ENCODE results near the gene KIF26A. TPM values are rescaled to one million over a fixed set of nuclear protein-coding genes. Genes with fewer than 3 reads are reported as not detected.

The KIF26A gene
- total and polyA plus RNA-seq, 2 of the 13 experiments (the other 11 are each of a cell fraction or from before 2014, with no cell fraction given): not detected

DNA sequence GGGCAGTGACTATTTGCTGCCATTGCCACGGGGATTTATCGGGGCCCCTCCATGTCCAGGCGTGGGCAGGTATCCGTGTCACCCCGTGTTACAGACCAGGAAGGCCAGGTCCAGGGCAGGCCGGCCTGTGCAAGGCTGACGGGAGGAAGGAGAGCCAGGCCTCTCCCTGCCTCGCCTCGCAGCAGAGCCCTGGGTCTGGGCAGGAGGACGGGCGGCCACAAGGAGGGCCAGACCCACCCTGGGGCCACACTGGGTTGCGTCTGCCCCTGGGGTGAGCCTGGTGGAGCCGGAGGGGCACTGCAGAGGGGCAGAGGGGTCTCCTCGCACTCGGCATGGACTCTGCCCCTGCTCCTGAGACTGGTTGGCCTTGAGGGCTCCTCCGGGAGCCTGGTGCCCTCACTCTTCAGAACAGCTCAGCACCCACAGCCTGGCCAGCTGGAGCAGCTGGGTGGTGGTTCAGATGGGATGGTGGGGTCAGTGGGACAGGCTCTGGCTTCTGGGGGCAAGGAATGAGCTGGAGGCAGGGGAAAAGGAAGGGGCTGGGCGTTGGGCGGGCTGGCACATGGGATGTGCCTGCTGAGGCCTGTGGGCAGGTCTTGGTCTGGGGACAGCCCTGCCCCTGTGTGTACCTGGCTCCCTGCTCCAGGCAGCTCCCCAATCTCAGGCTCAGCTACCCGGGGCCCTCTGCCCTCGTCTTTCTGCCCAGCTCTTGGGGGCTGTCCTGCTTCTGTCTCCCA is 53.9 kb downstream of the KIF26A start (continued):
- TF ChIP-seq NFYC (CRISPR knock-in tag; IDR thresholded peaks at IDR 0.05) (no peak), SMAD9 (CRISPR knock-in tag; IDR thresholded peaks at IDR 0.05) (no peak)

DNA sequence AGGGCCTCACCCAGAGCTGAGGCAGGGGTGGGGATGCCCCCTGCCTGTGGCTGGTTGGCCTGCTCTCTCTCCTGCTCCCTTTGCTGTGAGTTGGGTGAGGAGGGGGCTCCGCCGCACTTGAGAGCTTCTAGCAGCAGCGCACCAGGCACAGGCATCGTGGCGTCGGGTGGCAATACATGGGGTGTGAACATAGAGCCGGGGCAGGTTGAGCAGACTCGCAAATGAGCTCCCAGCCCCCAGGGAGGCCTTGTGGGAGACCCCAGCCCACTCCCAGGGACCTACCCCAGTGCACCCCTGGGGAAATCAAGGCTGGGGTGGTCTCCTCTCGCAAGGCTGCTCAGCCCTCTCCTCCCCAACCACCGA is 54.5 kb downstream of the KIF26A start:
- no peaks in the 10 kb centered on the region for H3K36me3 ChIP-seq (replicated peaks in 1 of 2; ENCODE audit: control insufficient read depth in 1 of 2, insufficient read depth in 2 of 2, low read length in 2 of 2)
- TF ChIP-seq, protein P1, sequence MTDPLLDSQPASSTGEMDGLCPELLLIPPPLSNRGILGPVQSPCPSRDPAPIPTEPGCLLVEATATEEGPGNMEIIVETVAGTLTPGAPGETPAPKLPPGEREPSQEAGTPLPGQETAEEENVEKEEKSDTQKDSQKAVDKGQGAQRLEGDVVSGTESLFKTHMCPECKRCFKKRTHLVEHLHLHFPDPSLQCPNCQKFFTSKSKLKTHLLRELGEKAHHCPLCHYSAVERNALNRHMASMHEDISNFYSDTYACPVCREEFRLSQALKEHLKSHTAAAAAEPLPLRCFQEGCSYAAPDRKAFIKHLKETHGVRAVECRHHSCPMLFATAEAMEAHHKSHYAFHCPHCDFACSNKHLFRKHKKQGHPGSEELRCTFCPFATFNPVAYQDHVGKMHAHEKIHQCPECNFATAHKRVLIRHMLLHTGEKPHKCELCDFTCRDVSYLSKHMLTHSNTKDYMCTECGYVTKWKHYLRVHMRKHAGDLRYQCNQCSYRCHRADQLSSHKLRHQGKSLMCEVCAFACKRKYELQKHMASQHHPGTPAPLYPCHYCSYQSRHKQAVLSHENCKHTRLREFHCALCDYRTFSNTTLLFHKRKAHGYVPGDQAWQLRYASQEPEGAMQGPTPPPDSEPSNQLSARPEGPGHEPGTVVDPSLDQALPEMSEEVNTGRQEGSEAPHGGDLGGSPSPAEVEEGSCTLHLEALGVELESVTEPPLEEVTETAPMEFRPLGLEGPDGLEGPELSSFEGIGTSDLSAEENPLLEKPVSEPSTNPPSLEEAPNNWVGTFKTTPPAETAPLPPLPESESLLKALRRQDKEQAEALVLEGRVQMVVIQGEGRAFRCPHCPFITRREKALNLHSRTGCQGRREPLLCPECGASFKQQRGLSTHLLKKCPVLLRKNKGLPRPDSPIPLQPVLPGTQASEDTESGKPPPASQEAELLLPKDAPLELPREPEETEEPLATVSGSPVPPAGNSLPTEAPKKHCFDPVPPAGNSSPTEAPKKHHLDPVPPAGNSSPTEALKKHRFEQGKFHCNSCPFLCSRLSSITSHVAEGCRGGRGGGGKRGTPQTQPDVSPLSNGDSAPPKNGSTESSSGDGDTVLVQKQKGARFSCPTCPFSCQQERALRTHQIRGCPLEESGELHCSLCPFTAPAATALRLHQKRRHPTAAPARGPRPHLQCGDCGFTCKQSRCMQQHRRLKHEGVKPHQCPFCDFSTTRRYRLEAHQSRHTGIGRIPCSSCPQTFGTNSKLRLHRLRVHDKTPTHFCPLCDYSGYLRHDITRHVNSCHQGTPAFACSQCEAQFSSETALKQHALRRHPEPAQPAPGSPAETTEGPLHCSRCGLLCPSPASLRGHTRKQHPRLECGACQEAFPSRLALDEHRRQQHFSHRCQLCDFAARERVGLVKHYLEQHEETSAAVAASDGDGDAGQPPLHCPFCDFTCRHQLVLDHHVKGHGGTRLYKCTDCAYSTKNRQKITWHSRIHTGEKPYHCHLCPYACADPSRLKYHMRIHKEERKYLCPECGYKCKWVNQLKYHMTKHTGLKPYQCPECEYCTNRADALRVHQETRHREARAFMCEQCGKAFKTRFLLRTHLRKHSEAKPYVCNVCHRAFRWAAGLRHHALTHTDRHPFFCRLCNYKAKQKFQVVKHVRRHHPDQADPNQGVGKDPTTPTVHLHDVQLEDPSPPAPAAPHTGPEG (CRISPR knock-in tag; IDR thresholded peaks at IDR 0.05): no peak
- no peak for TF ChIP-seq ZFP36L1 (CRISPR knock-in tag; IDR thresholded peaks at IDR 0.05)
- no peak for TF ChIP-seq ZNF709 (CRISPR knock-in tag; IDR thresholded peaks at IDR 0.05)
- TF ChIP-seq NBN (conservative IDR thresholded peaks at IDR 0.05): no peak
- no peak for TF ChIP-seq ZNF350 (CRISPR knock-in tag; IDR thresholded peaks at IDR 0.05; ENCODE audit: borderline replicate concordance, low read depth)
- no peak for TF ChIP-seq ZNF788 (CRISPR knock-in tag; IDR thresholded peaks at IDR 0.05; ENCODE audit: borderline replicate concordance)
- TF ChIP-seq, protein P2, sequence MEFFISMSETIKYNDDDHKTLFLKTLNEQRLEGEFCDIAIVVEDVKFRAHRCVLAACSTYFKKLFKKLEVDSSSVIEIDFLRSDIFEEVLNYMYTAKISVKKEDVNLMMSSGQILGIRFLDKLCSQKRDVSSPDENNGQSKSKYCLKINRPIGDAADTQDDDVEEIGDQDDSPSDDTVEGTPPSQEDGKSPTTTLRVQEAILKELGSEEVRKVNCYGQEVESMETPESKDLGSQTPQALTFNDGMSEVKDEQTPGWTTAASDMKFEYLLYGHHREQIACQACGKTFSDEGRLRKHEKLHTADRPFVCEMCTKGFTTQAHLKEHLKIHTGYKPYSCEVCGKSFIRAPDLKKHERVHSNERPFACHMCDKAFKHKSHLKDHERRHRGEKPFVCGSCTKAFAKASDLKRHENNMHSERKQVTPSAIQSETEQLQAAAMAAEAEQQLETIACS (CRISPR knock-in tag; IDR thresholded peaks at IDR 0.05): no peak
- no peak for TF ChIP-seq SMARCE1 (IDR thresholded peaks at IDR 0.05; ENCODE audit: borderline replicate concordance)
- TF ChIP-seq MIER3 (CRISPR knock-in tag; IDR thresholded peaks at IDR 0.05; ENCODE audit: borderline replicate concordance): no peak
- H2AFZ ChIP-seq (ENCODE audit: low read length): no peak overlapping the region
- peaks cover 2 to 14% of the 10 kb centered on the region in 2 experiments; a peak in 4 of 5 replicates for H3K27me3 ChIP-seq (ENCODE audit: control insufficient read depth in 1 of 2, insufficient read depth in 2 of 2, low read length in 2 of 2)
- WGBS (ENCODE audit: low lambda C conversion rate): 0% methylated on average over 2 of the region's 10 CpGs
- H3K79me2 ChIP-seq (ENCODE audit: insufficient read depth, low read length): no peaks in the 10 kb centered on the region
- in situ Hi-C loops (cut with HindIII; ENCODE audit: extremely low pct_ligation_motif_present, low pct_unique_long_range_greater_than_20kb): no loop called here
- no peak overlapping the region for H3K4me2 ChIP-seq (ENCODE audit: low read depth, low read length)
- ATAC-seq: no peak
- no peak overlapping the region for H3K9ac ChIP-seq (ENCODE audit: insufficient read depth, low read depth, low read length)
- H4K20me1 ChIP-seq (ENCODE audit: insufficient read depth, low read length): no peaks in the 10 kb centered on the region
- CTCF ChIA-PET (ENCODE audit: low intra/inter-chr PET ratio, low total read pairs): no interaction called here
- H3K4me1 ChIP-seq (ENCODE audit: insufficient read depth, low read length): no peaks in the 10 kb centered on the region
- no peak for FAIRE-seq
- BruUV-seq (replicated peaks): no TSS peak
- no peaks in the 10 kb centered on the region for H3K9me3 ChIP-seq (ENCODE audit: low read length)
- H3K4me3 ChIP-seq (replicated peaks in 1 of 3; ENCODE audit: insufficient read depth in 1 of 3, low read depth in 2 of 3, low read length in 3 of 3): no peak overlapping the region
- no peak for DNase-seq (ENCODE audit: low spot score)
- intact Hi-C loops (cut with micrococcal nuclease; ENCODE audit: unreplicated experiment): no loop called here
- POLR2A ChIA-PET: no interaction called here
- H3K27ac ChIP-seq (ENCODE audit: extremely low read length, insufficient read depth, low read length): no peak overlapping the region

All from HepG2 (cell line).